ENCODE measurements around the gene VRK2.

DNA sequence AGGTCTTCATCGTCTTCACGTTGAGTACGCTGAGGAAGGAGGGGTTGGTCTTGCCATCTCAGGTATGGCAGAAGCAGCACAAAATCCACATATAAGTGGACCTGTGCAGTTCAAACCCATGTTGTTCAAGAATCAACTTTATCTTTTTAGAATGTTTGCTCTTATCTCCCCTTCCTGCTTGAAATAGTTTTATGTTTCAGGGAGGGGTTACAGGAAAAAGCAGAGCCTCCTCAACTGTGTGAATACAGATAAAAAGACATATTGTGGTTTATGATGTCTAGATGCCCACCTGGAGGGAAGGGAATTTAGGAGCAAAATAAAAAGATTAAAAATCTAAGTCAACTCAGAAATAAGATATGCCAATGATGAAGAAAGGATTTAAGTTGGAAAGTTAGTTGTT, 75.9 kb downstream of the VRK2 start:
- TF ChIP-seq, protein P1, sequence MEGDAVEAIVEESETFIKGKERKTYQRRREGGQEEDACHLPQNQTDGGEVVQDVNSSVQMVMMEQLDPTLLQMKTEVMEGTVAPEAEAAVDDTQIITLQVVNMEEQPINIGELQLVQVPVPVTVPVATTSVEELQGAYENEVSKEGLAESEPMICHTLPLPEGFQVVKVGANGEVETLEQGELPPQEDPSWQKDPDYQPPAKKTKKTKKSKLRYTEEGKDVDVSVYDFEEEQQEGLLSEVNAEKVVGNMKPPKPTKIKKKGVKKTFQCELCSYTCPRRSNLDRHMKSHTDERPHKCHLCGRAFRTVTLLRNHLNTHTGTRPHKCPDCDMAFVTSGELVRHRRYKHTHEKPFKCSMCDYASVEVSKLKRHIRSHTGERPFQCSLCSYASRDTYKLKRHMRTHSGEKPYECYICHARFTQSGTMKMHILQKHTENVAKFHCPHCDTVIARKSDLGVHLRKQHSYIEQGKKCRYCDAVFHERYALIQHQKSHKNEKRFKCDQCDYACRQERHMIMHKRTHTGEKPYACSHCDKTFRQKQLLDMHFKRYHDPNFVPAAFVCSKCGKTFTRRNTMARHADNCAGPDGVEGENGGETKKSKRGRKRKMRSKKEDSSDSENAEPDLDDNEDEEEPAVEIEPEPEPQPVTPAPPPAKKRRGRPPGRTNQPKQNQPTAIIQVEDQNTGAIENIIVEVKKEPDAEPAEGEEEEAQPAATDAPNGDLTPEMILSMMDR (IDR thresholded peaks at IDR 0.05; ENCODE audit: borderline replicate concordance, extremely low read depth, low read length, poor library complexity, severe bottlenecking): no peak
- no peak for TF ChIP-seq EZH2 (IDR thresholded peaks at IDR 0.05; ENCODE audit: borderline replicate concordance, low read depth, low read length, severe bottlenecking)

All from DND-41 (cell line).